Measurements from ENCODE around the gene CD300H.

GRCh38 chr17:74573169-74573568 lies 5.9 kb upstream of the CD300H start:
- TF ChIP-seq CTCF (IDR thresholded peaks at IDR 0.05) (no peak), ZFX (IDR thresholded peaks at IDR 0.05; ENCODE audit: borderline replicate concordance) (no peak)
